Stimulated activated CD8-positive, alpha-beta memory T cell treated with anti-CD3 and anti-CD28 coated beads, Interleukin-7, amount 100 ng/mL, for 48 hours (primary cell): ENCODE data around the gene KCNS3.
"Not testable (repeated sequence)": the region's sequence is repeated elsewhere in the genome, so short reads cannot be mapped to it uniquely, and the experiment has no call there.

Experiments
- DNase-seq, 2 donors: peaks; one replicate each; pipeline ENCODE4 v3.0.0-alpha.2; 2020; ENCODE audit warnings: low read depth in 1 of 2; ENCODE audit errors: extremely low read depth in 1 of 2

Gene KCNS3

GRCh38 chr2:17940091-17940630 is 61.7 kb downstream of the KCNS3 start:
- DNase-seq: no peak

GRCh38 chr2:17943444-17943843 is 65.0 kb downstream of the KCNS3 start:
- DNase-seq: no peak

- DNase-seq: no peak
These were observed 68.6 kb downstream of the KCNS3 start for GRCh38 chr2:17947113-17947512.

DNA sequence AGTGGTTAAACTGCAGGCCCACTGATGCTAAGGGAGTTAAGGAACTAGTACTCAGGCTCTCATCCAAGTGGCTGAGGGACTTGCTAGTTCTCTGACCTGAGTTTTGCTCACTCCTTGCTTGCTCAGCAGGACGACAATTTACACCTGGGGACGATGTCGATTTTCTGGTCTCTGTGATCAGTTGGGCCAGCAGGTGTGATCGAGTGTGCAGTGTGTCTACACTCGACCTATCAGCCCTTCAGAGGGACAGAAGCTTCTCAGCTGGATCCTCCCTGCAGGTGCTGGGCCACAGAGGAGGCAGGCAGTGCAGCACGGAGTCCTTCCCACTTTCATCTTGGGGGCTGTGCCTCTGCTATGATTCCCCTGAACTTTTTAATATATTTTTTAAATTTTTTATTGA is 71.5 kb downstream of the KCNS3 start:
- DNase-seq: no peak

- DNase-seq: no peak
These were observed 73.1 kb downstream of the KCNS3 start for GRCh38 chr2:17951563-17951962.

- no peak for DNase-seq
These were observed 80.1 kb downstream of the KCNS3 start for GRCh38 chr2:17958466-17959092.

GRCh38 chr2:17959356-17959755 is 80.9 kb downstream of the KCNS3 start:
- DNase-seq: no peak

GRCh38 chr2:17959833-17960232 is 81.4 kb downstream of the KCNS3 start:
- DNase-seq: no peak

DNA sequence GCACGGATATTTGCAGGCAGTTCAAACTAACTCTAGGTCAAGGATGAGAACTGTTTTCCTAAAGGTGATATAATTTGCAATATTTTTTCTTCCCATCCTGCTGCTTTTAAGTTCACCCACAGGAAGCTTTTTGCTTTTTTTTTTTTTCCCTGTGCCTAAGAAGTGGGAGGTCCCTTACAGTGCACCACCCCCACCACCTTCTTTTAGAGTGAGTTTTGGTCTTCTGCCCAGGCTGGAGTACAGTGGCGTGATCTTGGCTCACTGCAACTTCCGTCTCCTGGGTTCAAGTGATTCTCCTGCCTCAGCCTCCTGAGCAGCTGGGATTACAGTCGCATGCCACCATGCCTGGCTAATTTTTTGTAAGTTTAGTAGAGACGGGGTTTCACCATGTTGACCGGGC is 82.5 kb downstream of the KCNS3 start:
- DNase-seq: no peak

DNA sequence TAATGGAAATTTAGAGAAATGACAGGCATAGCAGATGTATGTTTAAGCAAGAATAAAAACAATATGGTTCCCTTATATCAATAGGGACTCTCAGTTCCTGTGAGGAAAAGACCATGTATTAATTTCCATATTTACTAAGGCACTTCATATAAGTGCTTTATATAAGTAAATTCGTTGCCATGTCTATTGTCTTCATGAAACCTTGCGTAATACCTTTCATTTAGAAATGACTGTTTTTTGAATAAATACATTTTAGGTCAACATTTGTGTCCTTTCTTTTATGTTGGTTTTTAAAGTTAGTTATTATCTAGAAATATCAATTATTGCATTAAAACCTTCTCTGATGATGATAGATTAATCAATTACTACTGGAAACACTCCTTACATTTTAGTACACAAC is 83.3 kb downstream of the KCNS3 start:
- no peak for DNase-seq

DNA sequence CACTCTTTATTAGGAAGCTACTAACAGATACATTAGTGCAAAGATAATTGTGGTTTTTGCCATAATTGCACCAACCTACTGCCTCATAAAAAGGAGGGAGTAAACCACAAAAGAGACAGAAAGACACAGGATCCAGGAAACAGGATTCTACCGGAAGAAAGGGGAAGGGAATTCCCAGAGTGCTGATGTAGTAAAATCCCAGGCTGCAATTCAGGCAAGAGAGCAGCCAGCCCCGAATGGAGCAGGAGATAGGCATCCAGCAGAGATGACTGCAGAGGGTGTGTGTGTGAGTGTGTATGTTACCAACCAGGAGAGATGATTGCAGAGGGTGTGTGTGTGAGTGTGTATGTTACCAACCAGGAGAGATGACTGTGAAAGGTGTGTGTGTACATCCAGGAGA is 84.4 kb downstream of the KCNS3 start:
- DNase-seq: no peak

DNA sequence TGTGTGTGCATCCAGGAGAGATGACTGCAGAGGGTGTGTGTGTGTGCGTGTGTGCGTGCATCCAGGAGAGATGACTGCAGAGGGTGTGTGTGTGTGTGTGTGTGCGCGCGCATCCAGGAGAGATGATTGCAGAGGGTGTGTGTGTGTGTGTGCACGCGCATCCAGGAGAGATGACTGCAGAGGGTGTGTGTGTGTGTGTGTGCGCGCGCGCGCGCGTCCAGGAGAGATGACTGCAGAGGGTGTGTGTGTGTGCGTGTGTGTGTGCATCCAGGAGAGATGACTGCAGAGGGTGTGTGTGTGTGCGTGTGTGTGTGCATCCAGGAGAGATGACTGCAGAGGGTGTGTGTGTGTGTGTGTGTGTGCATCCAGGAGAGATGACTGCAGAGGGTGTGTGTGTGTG is 85.1 kb downstream of the KCNS3 start:
- not testable (repeated sequence) for DNase-seq

GRCh38 chr2:17965196-17965595 is 86.7 kb downstream of the KCNS3 start:
- DNase-seq: no peak

GRCh38 chr2:17966798-17967197 is 88.3 kb downstream of the KCNS3 start:
- DNase-seq: no peak

DNA sequence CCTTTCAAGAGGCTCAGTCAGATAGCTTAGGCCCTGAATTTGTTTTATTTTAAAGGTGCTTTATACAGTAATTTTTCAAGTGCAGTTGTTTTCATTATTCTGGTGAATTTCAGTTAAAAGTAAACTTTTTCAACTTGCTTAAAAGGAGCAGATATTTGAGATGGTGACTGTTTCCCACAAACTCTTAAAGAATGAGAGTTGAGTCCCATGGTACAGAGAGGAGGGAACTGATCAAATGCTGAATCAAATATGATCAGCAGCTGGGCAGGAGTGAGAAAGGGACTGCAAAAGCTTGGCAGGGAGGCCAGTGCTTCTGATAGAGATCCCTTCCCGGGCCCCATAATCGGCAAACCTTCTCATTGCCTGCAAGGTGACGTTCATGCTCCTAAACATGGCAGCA is 91.2 kb downstream of the KCNS3 start:
- no peak for DNase-seq

DNA sequence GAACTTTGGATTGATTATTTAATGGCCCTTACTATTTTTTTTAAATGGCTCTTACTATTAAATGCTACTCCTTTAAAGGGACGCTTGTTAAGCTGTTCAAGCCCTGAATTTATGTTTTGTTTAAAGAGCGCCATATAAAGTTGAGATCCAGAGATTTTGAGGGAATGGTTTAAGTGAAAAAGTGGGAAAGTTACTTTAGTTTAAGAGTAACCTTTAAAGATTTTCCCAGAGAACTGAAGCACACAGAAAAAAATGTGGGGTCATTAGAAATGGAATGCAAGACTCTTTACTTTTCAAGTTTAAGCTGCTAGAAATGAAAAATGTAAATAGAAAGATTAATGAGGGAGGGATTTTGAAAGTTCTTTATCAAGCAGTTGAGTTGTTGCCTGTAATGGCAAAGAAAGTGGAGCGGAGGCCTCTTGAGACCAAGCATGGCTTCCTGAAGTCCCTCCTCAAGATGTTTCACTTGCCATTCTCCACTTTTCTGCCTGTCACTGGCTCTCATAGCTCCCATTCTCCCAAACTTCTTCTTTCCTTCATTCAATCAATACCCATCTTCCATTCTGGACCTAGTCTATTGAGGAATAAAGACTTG is 93.2 kb downstream of the KCNS3 start:
- no peak for DNase-seq

GRCh38 chr2:17972991-17973390 is 94.5 kb downstream of the KCNS3 start:
- DNase-seq: no peak

DNA sequence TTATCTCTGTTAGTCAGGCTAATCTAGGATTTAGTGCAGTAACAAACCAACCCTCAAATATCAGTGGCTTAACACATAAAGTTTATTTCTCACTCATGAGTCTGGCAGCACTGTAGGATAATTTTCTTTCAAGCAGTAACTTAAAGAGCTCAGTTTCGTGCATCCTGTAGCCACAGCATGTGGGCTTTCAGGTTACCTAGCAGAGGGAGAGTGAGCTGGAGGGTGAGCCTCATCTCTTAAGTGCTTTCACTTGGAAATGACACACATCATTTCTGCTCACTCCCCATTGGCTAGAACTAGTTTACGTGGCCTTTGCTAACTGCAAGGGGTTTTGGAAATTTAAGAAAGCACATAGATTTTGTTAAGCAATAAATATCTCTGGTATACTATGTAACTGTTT is 96.9 kb downstream of the KCNS3 start:
- DNase-seq: no peak

DNA sequence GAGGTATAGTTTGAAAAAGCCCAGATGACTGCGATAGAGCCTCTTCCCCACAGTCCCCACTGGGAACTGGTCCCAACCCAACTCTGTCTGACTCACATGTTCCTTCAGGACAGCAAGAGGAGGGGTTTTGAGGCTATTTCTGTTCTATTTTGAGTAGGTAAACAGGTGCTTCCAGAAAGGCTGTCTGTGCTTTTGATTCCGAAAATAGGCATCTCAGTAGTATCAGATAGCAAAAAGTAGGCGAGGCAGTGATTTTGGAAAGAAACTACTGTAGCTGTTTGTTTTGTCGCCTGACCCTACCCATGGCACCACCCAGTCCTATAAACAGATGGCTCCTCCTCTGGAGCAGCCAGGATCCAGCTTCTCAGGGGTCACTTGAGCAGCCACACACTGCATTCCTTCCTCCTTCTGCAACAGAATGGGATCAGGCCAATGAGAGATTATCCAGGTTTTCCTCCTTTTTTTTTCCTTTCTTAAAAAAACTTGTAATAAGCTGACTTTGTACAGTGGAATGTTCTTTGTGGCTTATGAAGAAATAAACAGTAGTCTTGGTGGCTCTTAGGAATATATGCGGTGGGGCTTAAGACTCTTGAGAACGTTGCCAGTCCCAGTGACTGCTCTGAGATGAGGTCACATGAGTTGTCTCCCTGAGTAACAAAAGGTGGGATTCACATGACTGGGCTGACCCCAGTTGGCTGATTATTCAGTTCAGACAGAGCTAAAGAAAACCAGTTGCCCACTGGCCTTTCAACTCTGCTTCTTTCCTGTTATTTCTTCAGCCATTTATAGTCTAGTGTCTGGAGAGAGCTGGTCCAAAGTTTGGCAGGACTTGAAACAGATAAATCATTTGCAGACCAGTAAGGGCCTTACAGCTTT is 98.6 kb downstream of the KCNS3 start:
- DNase-seq: no peak

DNA sequence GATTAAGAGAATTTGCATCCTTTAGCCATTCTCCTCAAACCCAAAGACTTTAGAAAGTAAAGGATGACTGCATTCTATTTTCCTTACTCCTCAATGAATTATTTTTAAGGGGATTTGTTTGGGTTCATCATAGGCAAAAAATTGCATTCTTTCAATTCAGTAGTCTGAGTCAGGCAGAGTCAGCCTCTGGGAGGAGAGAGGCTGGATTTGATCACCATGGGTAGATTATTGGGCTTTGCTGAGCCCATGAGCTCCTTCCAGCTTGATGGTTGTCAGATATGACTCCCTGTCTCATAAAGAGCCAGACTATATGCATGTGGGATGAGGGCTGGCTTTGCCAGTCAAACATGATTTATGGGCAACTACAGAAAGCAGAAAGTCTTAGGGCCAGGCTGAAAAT is 101.2 kb downstream of the KCNS3 start:
- DNase-seq: no peak

GRCh38 chr2:17981936-17982335 is 103.5 kb downstream of the KCNS3 start:
- DNase-seq: no peak
